NB4 (cell line): Measurements from ENCODE around the gene GNAI1.

Experiments used
- MYC ChIP-seq: IDR thresholded peaks from 2 replicates; pipeline ENCODE4 v1.6.1; 2011; ENCODE audit warnings: low read depth, low read length
- POLR2A ChIP-seq: IDR thresholded peaks from 2 replicates; pipeline ENCODE4 v1.6.1; 2011; ENCODE audit warnings: mild to moderate bottlenecking; ENCODE audit not compliant: insufficient read length; ENCODE audit errors: extremely low read depth
- TF ChIP-seq, protein P1 (sequence below): IDR thresholded peaks from one replicate; pipeline ENCODE4 v1.5.1; 2012; ENCODE audit warnings: low read depth, low read length
- TF ChIP-seq, protein P2 (sequence below): IDR thresholded peaks from 2 replicates; pipeline ENCODE4 v1.6.1; 2011; ENCODE audit warnings: low read depth, low read length

DNA sequence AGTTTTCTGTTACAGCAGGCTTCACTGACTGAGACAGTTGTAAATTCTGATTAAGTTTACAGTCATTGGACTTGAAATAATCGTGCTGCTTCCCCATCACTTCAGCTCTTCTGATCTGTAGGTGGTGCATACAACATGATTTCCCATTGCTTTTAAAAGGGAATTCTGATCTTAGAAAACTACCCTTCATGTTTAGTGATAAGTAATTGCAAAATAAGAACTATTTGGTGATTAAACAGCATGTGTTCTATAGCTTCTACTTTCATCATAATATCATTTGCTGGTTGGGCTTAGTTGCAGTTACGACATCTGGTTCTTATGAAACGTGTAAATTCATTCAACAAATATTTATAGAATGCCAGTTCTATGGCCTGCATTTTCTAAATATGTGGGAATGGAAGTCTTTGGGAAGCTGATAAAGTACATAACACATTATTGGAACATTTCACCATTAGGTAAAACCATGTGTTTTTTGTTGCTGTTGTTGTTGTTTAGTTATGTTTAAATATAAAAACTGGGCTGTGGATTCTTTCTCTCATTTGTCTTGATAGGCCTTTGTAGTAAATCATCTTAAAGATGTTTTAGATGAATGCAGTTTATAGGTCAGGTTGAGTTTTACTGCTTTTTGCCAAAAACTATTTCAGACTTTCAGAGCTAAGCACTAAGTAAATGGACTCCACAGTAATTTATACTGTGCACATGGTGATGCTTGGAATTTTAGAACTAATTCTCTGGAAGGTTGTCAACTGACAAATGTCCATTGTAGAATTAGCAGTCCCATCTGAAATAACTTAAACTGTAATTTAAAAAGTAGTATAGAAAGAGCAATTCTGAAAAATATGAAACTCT, 13.1 kb downstream of the GNAI1 start:
- no peak for TF ChIP-seq POLR2A
- TF ChIP-seq, protein P1, sequence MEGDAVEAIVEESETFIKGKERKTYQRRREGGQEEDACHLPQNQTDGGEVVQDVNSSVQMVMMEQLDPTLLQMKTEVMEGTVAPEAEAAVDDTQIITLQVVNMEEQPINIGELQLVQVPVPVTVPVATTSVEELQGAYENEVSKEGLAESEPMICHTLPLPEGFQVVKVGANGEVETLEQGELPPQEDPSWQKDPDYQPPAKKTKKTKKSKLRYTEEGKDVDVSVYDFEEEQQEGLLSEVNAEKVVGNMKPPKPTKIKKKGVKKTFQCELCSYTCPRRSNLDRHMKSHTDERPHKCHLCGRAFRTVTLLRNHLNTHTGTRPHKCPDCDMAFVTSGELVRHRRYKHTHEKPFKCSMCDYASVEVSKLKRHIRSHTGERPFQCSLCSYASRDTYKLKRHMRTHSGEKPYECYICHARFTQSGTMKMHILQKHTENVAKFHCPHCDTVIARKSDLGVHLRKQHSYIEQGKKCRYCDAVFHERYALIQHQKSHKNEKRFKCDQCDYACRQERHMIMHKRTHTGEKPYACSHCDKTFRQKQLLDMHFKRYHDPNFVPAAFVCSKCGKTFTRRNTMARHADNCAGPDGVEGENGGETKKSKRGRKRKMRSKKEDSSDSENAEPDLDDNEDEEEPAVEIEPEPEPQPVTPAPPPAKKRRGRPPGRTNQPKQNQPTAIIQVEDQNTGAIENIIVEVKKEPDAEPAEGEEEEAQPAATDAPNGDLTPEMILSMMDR: no peak
- TF ChIP-seq MYC: no peak
- TF ChIP-seq, protein P2, sequence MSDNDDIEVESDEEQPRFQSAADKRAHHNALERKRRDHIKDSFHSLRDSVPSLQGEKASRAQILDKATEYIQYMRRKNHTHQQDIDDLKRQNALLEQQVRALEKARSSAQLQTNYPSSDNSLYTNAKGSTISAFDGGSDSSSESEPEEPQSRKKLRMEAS: no peak
